GM12878 (cell line): ENCODE measurements around the gene SLC2A4RG. TPM values are rescaled to one million over a fixed set of nuclear protein-coding genes. Genes with fewer than 3 reads are reported as not detected.

Experiments
- EED ChIP-seq: sonication (generic); IDR thresholded peaks from 2 replicates; pipeline ENCODE4 v1.6.1; 2016; ENCODE audit warnings: antibody characterized with exemption, low read depth
- ESRRA ChIP-seq: IDR thresholded peaks from 2 replicates; pipeline ENCODE4 v1.6.1; 2012; ENCODE audit warnings: mild to moderate bottlenecking, low read length, improper control_type of control experiment
- GABPA ChIP-seq: IDR thresholded peaks from 2 replicates; pipeline ENCODE4 v1.6.1; 2014; ENCODE audit warnings: antibody characterized with exemption, low read depth, mild to moderate bottlenecking, inconsistent platforms
- HSF1 ChIP-seq: fragments of 150-350 bp; IDR thresholded peaks from 2 replicates; pipeline ENCODE4 v1.6.1; 2014; ENCODE audit warnings: mild to moderate bottlenecking, low read depth, low read length
- KDM1A ChIP-seq: fragments of 200-600 bp; sonication (generic); IDR thresholded peaks from 2 replicates; pipeline ENCODE4 v1.6.1; 2016; ENCODE audit warnings: borderline replicate concordance
- KLF5 ChIP-seq: fragments of 450-650 bp; IDR thresholded peaks from 2 replicates; pipeline ENCODE4 v1.6.1; 2014; ENCODE audit warnings: mild to moderate bottlenecking; ENCODE audit not compliant: partially characterized antibody
- NKRF ChIP-seq: fragments of 450-650 bp; conservative IDR thresholded peaks from 2 replicates; pipeline ENCODE4 v1.6.1; 2017; ENCODE audit warnings: mild to moderate bottlenecking, moderate library complexity
- RELA ChIP-seq: fragments of 450-650 bp; IDR thresholded peaks from 2 replicates; pipeline ENCODE4 v1.8.0; 2014; ENCODE audit warnings: borderline replicate concordance; ENCODE audit not compliant: partially characterized antibody
- SMAD1 ChIP-seq: fragments of 450-650 bp; IDR thresholded peaks from 2 replicates; pipeline ENCODE4 v1.6.1; 2018; ENCODE audit warnings: mild to moderate bottlenecking, low read depth; ENCODE audit not compliant: partially characterized antibody
- ZBTB40 ChIP-seq: fragments of 450-650 bp; IDR thresholded peaks from 2 replicates; pipeline ENCODE4 v1.6.1; 2016; ENCODE audit warnings: mild to moderate bottlenecking, moderate library complexity, borderline replicate concordance
- ZNF384 ChIP-seq: IDR thresholded peaks from 2 replicates; pipeline ENCODE4 v1.6.1; 2012; ENCODE audit warnings: low read depth, mild to moderate bottlenecking, low read length, improper control_type of control experiment, borderline replicate concordance
- polyA plus RNA-seq, 11 experiments: library from polyadenylated mRNA; depleted of rRNA in 4 of 11; unstranded in 6 of 11; stranded (reverse) in 5 of 11; fragments of >200 nt; fragmentation: Nextera tagmentation in 4 of 11; fragmentation: Illumina TruSeq in 1 of 11; extraction: Ambion mirVana in 4 of 11; extraction: Trizol in 1 of 11; gene quantifications; 1 replicate in 1 of 11; 2 replicates in 10 of 11; pipeline versions ENCODE4 v1.2.1 to v1.2.3, GENCODE V29; 2011 to 2016; ENCODE audit warnings: inconsistent platforms in 2 of 11, missing spikeins in 2 of 11, low read depth in 1 of 11
- total RNA-seq, 4 experiments: library from RNA; depleted of rRNA in 3 of 4; stranded (reverse); fragments of >200 nt in 3 of 4; fragmentation: Illumina TruSeq in 1 of 4; extraction: Trizol in 1 of 4; gene quantifications; 2 replicates each; pipeline versions ENCODE4 v1.2.1 to v1.2.3, GENCODE V29; 2013 to 2021

SLC2A4RG gene
- total and polyA plus RNA-seq, 10 of the 15 experiments (the other 5 are each of a cell fraction or from before 2014, with no cell fraction given): 0.34 to 65.9 (median 13.3) TPM

- TF ChIP-seq HSF1 (no peak), ZBTB40 (no peak), SMAD1 (no peak), NKRF (no peak), GABPA (no peak), KLF5 (no peak), ZNF384 (no peak), KDM1A (no peak), EED (no peak), ESRRA (no peak), RELA (no peak)
These were observed 28.3 kb downstream of the SLC2A4RG start (continued) for GRCh38 chr20:63767886-63768285.
